T-helper 1 cell treated with Interleukin-12 subunit alpha and Interleukin-12 subunit beta and Interleukin-4 antibody, amounts not matched to agents 30 ng/mL and 1 ng/mL, for 36 hours (primary cell): ENCODE data around the gene HIRA. TPM values are rescaled to one million over a fixed set of nuclear protein-coding genes. Genes with fewer than 3 reads are reported as not detected.

ENCODE experiments used
- intact Hi-C: fragments of 100-400 bp; cut with micrococcal nuclease; formaldehyde crosslinking; loops from one replicate; pipeline ENCODE4 v1.15.1; 2024
- total RNA-seq: library from RNA; stranded (reverse); gene quantifications from 2 replicates; pipeline ENCODE4 v1.2.3, GENCODE V29; 2022

HIRA gene, protein sequence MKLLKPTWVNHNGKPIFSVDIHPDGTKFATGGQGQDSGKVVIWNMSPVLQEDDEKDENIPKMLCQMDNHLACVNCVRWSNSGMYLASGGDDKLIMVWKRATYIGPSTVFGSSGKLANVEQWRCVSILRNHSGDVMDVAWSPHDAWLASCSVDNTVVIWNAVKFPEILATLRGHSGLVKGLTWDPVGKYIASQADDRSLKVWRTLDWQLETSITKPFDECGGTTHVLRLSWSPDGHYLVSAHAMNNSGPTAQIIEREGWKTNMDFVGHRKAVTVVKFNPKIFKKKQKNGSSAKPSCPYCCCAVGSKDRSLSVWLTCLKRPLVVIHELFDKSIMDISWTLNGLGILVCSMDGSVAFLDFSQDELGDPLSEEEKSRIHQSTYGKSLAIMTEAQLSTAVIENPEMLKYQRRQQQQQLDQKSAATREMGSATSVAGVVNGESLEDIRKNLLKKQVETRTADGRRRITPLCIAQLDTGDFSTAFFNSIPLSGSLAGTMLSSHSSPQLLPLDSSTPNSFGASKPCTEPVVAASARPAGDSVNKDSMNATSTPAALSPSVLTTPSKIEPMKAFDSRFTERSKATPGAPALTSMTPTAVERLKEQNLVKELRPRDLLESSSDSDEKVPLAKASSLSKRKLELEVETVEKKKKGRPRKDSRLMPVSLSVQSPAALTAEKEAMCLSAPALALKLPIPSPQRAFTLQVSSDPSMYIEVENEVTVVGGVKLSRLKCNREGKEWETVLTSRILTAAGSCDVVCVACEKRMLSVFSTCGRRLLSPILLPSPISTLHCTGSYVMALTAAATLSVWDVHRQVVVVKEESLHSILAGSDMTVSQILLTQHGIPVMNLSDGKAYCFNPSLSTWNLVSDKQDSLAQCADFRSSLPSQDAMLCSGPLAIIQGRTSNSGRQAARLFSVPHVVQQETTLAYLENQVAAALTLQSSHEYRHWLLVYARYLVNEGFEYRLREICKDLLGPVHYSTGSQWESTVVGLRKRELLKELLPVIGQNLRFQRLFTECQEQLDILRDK
- total RNA-seq = 46.5 and 47.7 TPM in 2 replicates

GRCh38 chr22:19431649-19432132 is at the start of gene HIRA:
Gene HIRA (minus strand): TSS chr22:19431733. CDS start chr22:19431476, 257 bp downstream.
- intact Hi-C loops = loop anchor here (1.0 to 5.0 kb wide), 7 partner anchors 16 to 426 kb away; partner anchors contain the start of genes C22orf39, CDC45, CLTCL1 and DGCR2

GRCh38 chr22:19480789-19481188 is 49.3 kb upstream of the HIRA start:
- intact Hi-C loops = no loop called here

DNA sequence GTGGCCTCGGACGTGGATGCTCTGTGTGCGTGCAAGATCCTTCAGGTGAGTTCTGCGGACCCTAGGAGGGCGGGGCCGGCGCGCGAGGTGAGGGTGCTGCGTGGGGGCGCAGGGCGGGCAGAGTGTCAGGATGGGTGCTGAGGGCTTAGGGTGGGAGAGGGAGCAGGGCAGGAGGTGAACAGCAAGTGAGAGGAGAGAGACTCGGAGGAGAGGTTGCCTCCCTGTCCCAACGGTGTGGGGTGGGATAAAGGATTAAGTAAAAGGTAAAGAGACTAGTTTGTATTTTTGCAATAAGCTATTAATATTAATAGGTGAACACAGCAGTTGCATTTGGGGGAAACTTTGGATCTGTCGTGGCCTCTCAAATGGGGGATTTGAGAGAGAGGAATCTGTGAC is 48.6 kb upstream of the HIRA start:
- intact Hi-C loops = no loop called here

DNA sequence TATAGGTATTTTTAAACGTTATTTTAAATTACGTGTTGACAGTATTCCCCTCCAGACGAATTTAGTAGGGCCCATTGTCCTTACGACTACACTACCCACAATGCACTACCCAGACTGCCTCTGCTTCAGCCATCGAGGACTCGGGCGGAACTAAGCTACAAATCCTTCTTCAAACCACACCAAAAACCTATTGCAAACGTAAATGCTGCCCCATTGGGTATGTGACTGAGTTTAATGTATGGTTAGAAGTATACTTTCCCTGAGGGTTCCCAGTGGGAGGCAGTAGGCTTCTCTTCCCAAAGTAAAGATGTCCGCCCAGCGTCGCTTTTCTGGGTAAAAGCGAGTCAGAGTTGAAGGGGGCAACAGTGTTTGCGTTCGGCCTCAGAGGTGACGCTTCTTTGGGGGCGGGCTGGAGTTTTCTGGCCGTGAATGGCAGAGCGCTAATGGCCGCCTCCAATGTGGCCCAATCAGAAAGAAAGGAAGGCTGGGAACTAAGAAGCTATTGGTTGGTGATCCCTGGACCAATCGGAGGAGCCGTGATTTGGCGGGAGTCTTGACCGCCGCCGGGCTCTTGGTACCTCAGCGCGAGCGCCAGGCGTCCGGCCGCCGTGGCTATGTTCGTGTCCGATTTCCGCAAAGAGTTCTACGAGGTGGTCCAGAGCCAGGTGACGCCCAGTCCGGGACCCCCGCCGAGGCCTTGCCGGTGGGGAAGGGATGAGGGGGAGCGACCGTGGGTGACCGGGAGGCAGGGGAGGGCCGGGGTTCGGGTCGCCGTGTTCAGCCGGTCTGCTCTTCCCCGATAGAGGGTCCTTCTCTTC is 48.0 kb upstream of the HIRA start, which contains the start of gene CDC45:
TSS of gene CDC45 (plus strand) at position 566 of the 818 bp plus-strand sequence. CDS start at position 615, 49 bp downstream.
- intact Hi-C loops = loop anchor here (1.0 to 10.0 kb wide), 11 partner anchors 32 to 1223 kb away; partner anchors contain the start of genes C22orf39, CLTCL1, DGCR2 and ESS2

- intact Hi-C loops = loop anchor here (1.0 to 10.0 kb wide), 11 partner anchors 32 to 1223 kb away; partner anchors contain the start of genes C22orf39, CLTCL1, DGCR2 and ESS2
These were observed 47.4 kb upstream of the HIRA start, which contains the start of gene UFD1 for GRCh38 chr22:19478901-19479354. Gene UFD1 (minus strand): TSS chr22:19479193. CDS start chr22:19479085, 108 bp downstream.

DNA sequence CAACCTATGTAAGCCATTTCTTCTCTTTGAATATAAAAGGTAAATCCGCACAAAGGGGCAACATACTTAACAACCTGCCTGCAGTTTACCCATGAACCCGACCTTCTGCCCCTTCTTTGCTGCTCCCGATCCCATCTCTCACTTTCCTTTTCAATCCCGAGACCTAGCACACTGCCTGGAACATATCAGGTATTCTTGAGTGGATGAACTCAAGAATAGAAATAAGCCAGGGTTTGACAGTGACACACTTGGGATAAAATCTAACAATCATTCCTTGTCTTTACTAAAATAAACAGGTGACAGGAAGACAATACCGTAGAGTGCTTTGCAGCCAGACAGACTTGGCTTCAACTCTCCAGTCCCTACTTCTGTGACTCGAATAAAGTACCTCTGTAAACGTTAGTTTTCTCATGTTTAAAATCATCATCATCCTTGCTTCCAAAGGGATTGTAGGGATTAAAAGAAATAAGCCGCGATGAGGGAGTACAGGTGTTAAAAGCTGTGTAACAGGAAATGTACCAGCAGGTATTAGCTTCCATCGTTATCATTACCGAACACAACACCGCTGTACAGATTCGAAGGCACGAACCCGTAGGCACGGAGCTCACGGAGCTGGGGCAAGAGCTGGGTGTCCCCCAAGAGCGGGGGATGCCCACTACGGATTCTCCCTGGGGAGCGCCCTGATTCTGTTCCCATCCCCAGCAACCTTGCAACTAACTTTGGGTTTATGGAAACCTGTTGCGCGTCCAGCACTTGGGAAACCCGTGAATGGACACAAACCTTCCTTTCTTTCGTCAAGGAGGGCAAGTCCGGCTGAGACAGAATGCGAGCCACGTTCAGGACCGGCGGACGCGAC is 46.7 kb upstream of the HIRA start:
- intact Hi-C loops = loop anchor here (2.0 to 10.0 kb wide), 4 partner anchors 237 to 1224 kb away; partner anchors contain the start of genes GNB1L, RTL10 and SEPTIN5

GRCh38 chr22:19477321-19478044 is 46.0 kb upstream of the HIRA start:
- intact Hi-C loops = loop anchor here (2.0 to 10.0 kb wide), 4 partner anchors 237 to 1225 kb away; partner anchors contain the start of genes GNB1L, RTL10 and SEPTIN5

GRCh38 chr22:19476023-19476422 is 44.5 kb upstream of the HIRA start:
- intact Hi-C loops = loop anchor here (5.0 to 10.0 kb wide), 2 partner anchors 239 to 1226 kb away; partner anchors contain the start of gene SEPTIN5

- intact Hi-C loops = loop anchor here (10.0 kb wide), 1 partner anchor 241 kb away; the partner anchor contains the start of gene SEPTIN5
These were observed 42.0 kb upstream of the HIRA start for GRCh38 chr22:19473578-19473977.

GRCh38 chr22:19472233-19472632 is 40.7 kb upstream of the HIRA start:
- intact Hi-C loops = loop anchor here (10.0 kb wide), 1 partner anchor 243 kb away; the partner anchor contains the start of gene SEPTIN5

- intact Hi-C loops = loop anchor here (10.0 kb wide), 1 partner anchor 243 kb away; the partner anchor contains the start of gene SEPTIN5
These were observed 40.0 kb upstream of the HIRA start for GRCh38 chr22:19471572-19471971.

DNA sequence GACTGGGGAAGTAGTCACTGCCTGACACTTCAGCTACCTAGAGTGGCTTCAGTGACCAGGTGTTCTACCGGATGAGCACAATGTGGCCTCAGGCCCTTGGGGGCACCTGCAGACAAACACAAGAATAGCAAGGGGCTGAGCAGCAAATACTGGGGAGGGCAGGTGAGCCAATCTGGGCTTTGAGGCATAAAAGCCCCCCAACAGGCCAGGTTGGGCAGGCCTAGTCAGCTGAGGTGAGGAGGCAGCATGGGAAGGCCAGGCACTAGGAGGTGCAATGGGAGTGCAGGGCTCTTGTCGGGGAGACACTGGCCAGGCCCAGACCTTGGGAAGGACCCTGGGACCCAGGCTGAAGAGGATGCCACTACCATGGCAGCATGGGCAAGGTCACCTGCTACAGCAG is 38.5 kb upstream of the HIRA start:
- intact Hi-C loops = loop anchor here (10.0 kb wide), 1 partner anchor 245 kb away; the partner anchor contains the start of gene SEPTIN5

GRCh38 chr22:19469421-19469820 is 37.9 kb upstream of the HIRA start:
- intact Hi-C loops = no loop called here

GRCh38 chr22:19467912-19468311 is 36.4 kb upstream of the HIRA start:
- intact Hi-C loops = no loop called here

- intact Hi-C loops = no loop called here
These were observed 35.6 kb upstream of the HIRA start for GRCh38 chr22:19466848-19467752.

- intact Hi-C loops = no loop called here
These were observed 34.7 kb upstream of the HIRA start for GRCh38 chr22:19466126-19466716.
